SK-N-SH treated with all-trans-retinoic acid at 6 μM for 48 hours (cell line): Measurements from ENCODE around the gene TNFRSF8.

Experiments
- ARNTL ChIP-seq: fragments of 450-650 bp; formaldehyde crosslinking; IDR thresholded peaks from 2 replicates; pipeline ENCODE4 v1.5.0; 2020; ENCODE audit warnings: low read depth, mild to moderate bottlenecking, moderate library complexity, borderline replicate concordance
- CREB5 ChIP-seq: fragments of 250-450 bp; sonication (Bioruptor Pico); IDR thresholded peaks from 2 replicates; pipeline ENCODE4 v1.5.1; 2020; ENCODE audit warnings: low read depth, mild to moderate bottlenecking, moderate library complexity
- CSDC2 ChIP-seq: fragments of 250-450 bp; sonication (Bioruptor Pico); IDR thresholded peaks from 2 replicates; pipeline ENCODE4 v1.5.0; 2020; ENCODE audit warnings: mild to moderate bottlenecking, moderate library complexity
- OSR1 ChIP-seq: fragments of 250-450 bp; sonication (Bioruptor Pico); IDR thresholded peaks from 2 replicates; pipeline ENCODE4 v1.8.0; 2022; ENCODE audit warnings: moderate library complexity, mild to moderate bottlenecking, inconsistent platforms
- PATZ1 ChIP-seq: fragments of 250-450 bp; sonication (Bioruptor Pico); IDR thresholded peaks from 2 replicates; pipeline ENCODE4 v1.8.0; 2020; ENCODE audit warnings: mild to moderate bottlenecking, moderate library complexity, borderline replicate concordance
- RARB ChIP-seq: fragments of 250-450 bp; sonication (Bioruptor Pico); IDR thresholded peaks from 2 replicates; pipeline ENCODE4 v1.8.0; 2021; ENCODE audit warnings: mild to moderate bottlenecking, moderate library complexity
- ZFP30 ChIP-seq: fragments of 450-650 bp; formaldehyde crosslinking; IDR thresholded peaks from 2 replicates; pipeline ENCODE4 v1.5.0; 2022; ENCODE audit warnings: mild to moderate bottlenecking, moderate library complexity
- ZNF565 ChIP-seq: fragments of 450-650 bp; formaldehyde crosslinking; conservative IDR thresholded peaks from 2 replicates; pipeline ENCODE4 v1.5.0; 2020; ENCODE audit warnings: low read depth, mild to moderate bottlenecking, moderate library complexity
- ZNF70 ChIP-seq: fragments of 450-650 bp; formaldehyde crosslinking; IDR thresholded peaks from 2 replicates; pipeline ENCODE4 v1.5.0; 2020; ENCODE audit warnings: mild to moderate bottlenecking, moderate library complexity

- TF ChIP-seq CREB5 (CRISPR knock-in tag) (no peak), ZNF70 (CRISPR knock-in tag) (no peak), RARB (CRISPR knock-in tag) (no peak), ZFP30 (CRISPR knock-in tag) (no peak), ARNTL (CRISPR knock-in tag) (no peak), ZNF565 (CRISPR knock-in tag) (no peak), CSDC2 (CRISPR knock-in tag) (no peak), PATZ1 (CRISPR knock-in tag) (no peak), OSR1 (no peak)
Measured at GRCh38 chr1:12022036-12022435, 41.1 kb upstream of the TNFRSF8 start.
